ENCODE data around the gene ADGRF5.

The ADGRF5 gene

DNA sequence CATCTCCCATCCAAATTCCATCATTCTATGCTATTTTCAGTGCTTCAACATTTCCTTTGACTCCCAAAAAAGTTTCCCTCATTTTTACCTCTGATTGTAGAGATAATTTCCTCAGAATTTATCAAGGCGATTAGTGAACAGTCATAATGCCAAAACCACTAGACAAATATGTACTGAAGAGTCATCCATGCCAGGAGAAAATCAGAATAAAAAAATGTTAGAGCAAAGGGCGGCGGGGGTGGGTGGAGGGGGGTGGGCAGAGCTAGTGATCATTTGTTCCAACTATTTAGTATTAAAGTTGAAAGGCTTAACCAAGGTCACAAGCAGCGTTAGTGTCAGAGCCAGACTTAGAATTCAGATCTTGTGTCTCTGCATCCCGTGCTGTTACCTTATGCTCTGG is 5.3 kb upstream of the ADGRF5 start:
- DNase-seq = peak; percentile 56

DNA sequence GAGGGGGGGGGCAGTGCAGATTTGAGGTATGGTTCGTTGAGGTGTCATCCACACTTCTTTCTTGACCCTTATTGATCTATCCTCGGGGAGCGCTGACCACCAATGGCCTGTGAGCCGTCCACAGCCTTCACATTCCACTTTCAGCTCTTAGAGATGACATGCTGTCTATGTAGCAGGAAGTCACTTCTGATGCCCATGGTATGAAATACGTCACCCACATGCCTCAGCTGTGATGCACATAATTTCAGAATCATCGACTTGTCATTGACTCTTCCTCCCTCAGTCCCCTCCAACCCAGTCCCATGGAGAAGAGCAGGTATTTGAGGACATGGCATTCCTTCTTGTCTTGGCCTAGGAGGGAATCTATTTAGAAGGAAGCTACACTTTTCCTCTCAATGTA is 4.7 kb upstream of the ADGRF5 start:
- peak; percentile 59 for DNase-seq

DNA sequence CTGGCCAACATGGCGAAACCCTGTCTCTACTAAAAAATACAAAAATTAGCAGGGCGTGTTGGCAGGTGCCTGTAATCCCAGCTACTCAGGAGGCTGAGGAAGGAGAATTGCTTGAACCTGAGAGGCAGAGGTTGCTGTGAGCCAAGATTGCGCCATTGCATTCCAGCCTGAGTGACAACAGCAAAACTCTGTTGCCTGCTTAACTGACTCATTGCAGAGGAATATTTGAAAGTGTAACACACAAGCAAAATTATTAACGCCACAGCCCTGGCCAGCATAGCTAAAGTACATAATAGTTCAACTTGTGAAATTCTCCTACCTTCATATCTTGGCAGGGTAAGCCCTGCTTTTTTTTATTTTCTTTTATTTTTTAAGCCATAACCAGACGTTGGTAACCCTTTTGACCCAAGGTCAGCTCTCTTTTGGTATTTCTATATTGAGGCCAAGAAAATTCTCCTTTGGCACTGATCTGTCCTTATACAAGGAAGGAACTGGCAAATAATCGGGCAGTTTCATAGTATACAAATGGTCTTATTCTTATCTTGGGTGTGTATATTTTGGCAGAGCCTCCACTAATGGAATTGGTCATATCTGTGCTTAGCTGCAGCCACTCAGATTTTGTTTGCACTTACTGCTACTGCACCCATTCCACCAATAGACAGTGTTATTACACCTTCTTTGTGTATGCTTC is 4.0 kb upstream of the ADGRF5 start:
- peak; percentile 76 for DNase-seq

DNA sequence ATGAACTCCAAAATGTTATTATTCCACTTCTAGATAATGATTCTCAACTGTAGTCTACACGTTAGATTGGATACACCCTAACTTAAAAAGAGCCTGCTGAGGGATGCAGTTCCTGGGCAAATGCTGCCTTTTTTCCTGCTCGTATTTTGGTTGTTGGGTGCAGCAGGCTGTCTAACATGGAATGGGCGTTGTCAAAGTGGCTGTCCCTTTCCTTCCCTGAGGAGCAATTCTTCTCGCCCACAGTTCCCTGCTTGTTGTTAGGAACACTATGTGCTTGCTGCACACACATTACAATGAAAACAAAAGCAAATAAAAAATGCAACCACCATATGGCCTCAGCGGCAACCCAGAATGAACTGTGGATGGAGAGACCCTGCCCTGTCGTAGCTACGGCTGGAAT is 1.7 kb upstream of the ADGRF5 start:
- DNase-seq = no peak

DNA sequence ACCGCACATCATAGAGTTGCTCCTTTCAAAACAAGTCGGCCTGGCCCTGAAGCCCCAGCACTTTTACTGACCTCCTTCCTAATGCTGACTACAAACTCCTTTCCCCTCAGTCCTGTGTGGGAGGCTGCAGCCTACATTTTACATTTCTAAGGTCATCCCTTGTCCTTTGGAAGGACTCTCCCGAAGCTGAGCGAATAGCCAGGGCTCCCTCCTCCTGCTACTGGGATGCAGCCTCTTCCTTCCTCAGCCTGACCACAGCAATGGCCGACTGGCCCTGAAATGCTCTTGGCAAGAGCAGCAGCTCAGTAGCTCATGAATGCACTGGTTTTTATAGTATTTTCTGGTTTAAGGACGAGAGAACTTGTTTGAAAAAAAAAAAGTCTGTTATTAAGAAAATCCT is 679 bp downstream of the ADGRF5 start:
- no peak for DNase-seq

DNA sequence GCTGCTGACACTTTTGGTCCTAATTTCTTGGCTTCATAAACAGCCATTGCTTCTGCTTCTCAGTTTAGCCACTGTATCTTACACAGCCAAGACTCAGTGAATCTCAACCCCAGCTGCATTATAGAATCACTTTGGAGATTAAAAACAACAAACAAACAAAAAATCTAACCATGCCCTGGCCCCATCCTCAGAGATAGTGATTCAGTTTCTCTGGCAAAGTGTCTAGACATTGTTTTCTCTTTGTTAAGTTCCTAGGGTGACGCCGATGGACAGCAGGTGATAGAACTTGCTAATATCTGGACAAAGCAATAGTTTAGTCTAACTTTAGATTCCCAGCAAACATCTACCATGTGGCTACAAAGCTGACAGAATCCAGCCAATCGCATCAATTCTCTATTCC is 2.9 kb downstream of the ADGRF5 start:
- no peak for DNase-seq

DNA sequence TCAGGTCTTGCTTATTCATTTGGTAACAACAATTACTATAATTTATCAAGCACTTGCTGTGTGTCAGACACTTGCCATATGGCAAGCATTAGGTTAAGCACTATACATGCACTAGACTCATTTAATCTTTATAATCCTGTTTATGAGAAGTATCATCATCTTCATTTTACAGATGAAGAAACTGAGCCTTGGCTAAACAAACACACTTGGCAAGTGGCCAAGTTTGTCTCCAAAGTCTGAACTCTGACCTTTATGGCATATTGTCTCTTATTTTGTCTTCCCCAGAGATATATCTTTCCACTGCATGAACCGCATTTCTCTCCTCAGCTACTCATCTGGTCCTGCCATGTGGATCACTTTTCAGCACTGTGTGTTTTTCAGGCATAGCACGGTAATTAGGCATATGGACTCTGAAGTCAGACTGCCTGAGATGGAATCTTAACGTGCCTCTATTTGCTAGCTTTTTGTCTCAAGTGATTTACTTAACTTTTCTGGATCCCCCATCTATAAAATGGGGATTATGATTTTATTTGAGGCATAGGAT is 4.7 kb downstream of the ADGRF5 start:
- DNase-seq = no peak

DNA sequence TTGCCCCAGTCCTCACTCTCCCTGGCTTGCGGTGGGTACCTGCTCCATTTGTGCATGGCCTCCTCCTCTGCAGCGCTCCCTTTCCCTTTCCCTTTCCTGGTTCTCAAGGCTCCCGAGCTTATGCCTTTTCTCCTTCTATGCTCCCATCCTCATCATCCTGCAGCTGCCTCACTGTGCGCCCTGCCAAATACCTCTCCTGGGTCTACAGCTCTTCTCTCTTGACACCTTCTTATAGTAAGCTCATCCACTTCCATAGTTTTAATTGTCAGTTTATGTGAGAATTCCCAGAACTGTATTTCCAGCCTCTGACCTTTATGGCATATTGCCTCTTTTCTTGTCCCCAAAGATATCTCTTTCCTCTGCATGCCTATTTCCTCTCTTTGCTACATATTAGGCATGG is 5.9 kb downstream of the ADGRF5 start:
- no peak for DNase-seq

DNA sequence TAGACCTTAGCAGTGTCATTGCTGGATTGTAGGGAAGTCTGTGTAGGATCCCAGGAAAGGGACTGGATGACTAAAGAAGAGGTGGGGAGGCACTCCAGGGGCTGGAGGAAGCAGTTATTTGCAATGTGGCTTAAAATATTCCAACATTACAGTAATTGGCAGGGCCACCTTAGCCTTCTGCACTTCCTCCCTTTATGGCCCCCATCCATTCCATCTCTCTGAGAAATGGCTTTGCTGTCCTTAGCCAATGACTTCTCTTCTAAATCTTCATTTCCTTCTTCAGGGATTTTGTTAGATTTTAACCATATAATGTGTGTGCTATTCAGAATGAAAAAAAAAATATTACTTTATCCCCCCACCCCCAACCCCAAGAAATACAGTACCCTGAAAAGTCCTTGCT is 6.4 kb downstream of the ADGRF5 start:
- DNase-seq = no peak

DNA sequence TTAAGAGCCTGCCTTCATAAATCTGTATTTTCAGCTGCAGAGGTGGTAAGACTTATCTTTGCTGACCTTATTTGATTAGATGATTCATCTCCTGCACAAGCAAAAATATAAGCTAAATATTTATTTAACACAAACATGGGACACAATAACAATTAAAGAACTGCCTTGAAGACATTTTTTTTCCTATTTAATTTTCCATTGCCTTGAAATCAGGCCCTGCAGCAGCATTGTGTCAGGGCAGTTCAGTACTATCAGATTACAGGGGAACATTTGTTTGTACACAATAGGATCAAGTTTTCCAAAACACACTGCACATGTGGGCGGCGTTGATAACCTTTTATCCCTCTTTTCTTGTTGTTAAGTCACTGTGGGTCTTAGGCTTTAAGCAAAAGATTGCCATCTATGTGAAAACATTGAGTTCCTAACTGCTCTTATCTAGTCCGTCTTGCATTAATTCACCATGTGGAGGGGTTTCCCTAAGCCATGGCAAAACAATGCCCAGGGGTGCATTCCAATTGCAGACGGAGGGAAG is 7.4 kb downstream of the ADGRF5 start:
- DNase-seq = no peak

DNA sequence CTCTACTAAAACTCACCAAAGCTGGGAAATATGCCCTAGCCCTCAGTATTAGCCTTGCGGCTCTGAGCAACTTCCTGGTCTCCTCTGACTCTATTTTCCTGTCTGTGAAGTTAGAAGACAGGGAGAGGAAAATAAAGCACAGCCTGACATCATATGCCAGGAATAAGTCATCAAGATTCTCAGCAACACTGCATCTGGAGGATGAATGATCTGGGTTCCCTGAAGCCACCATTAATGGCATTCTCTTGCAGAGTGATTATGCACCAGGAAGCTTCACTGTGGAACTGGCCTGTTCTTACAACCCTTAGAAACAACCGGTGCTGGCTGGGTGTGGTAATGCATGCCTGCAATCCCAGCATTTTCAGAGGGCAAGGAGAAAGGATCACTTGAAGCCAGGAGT is 12.4 kb downstream of the ADGRF5 start:
- peak; percentile 22 for DNase-seq

DNA sequence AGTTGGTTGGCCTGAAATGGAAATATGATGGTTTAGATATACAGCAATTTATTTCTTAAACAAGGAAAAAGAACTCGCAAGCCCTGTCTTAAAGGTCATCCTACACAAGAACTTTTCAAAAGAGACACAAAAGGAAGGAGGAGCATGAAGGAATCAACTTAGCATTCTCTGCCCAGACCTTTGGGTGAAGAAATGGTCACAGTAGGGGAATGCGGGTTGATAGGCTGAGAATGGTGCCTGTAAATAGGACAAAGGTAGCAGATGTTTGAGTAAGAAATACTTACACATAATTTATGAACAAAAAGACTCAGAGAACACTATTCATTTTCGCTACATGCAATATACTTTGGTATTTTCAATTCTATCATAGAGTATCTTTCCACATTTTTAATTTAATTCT is 15.0 kb downstream of the ADGRF5 start:
- no peak for DNase-seq

DNA sequence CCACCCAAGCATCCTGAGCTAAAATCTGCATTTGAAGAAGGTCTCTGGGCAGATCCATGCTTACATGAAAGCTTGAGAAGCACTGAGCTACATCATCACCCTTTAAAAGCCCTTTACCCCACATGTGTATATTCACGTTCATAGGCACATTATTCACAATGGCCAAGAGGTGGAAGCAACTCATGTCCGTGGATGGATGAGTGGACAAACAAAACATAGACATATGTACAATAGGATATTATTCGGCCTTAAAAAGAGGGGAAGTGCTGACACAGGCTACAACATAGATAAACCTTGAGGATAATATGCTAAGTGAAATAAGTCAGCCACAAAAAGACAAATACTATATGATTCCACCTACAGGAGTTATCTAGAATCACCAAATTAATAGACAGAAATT is 17.6 kb downstream of the ADGRF5 start:
- no peak for DNase-seq

DNA sequence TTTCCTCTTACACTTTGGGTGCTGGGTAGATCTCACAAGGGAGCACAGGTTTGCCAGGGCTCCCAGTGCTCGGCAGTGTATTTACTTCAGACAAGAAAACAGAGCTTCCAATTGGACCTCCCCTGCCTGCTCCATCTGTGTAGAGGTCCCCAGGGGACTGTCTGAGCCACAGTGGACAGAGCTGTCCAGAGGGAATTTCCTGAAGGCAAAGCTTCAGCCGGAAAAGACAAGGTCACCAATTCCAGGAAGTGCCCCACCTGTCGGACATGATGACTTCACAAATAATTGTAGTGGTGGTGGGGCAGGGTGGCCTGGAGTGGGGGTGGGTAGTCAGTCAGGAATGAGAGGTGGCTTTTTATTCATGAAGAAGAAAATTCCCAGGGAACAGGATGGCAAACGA is 18.6 kb downstream of the ADGRF5 start:
- DNase-seq = no peak

DNA sequence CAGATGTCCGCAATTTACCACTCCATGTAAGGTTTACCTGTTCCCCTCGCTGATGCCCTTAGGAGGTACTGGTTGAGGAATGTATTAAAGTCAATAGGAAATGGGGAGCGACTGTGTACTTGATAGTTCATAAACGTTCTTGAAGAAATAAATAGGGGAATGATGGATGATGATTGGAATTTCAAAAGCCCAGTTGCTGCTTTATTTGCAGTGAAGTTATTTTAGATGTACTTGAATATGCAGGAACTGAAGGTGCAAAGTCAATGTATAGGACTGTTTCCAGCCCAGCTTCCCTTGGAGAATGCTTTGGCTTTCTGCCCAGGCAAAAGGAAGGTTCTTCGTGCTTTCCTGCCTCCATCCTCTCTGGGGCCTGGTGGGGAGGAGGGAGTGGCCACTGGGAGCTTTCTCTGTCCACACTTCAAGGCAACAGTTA is 19.8 kb downstream of the ADGRF5 start:
- peak; percentile 17 for DNase-seq

DNA sequence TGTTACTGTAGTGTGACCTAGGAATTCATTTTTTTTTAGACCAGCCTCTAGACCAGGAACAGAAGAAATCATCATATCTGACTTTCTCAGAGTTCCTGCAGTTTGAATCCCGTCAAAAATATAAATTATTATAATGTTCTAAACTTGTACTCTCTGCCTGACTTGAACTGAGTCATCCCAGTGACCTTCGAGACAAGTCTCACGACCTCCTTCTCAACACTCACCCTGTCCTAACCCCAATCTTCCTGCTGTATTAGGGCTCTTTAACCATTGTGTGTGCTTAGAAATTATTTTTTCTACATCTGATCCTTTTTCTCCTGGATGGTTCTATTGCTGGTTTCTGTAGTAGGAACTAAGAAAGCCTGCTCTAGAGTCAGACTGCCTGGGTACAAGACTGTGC is 21.5 kb downstream of the ADGRF5 start:
- DNase-seq = no peak

DNA sequence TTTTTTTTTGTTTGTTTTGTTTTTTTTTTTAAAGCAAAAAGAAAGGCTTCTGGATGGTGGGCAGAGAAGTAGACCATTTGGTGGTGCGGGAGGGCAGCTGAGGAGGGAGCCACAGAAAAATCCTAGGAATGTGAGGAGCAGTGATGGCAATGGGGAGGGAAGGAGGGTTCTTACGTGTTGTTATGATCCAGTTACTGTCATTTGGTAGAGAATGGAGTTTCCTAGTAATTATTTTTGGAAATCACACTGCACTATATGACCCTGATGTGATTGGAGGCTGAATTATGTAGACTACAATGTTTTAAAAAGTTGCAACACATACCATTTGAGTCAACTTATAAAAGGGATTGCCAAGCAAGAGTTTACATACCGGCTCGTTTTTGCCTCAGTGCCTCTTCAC is 22.1 kb downstream of the ADGRF5 start:
- no peak for DNase-seq

DNA sequence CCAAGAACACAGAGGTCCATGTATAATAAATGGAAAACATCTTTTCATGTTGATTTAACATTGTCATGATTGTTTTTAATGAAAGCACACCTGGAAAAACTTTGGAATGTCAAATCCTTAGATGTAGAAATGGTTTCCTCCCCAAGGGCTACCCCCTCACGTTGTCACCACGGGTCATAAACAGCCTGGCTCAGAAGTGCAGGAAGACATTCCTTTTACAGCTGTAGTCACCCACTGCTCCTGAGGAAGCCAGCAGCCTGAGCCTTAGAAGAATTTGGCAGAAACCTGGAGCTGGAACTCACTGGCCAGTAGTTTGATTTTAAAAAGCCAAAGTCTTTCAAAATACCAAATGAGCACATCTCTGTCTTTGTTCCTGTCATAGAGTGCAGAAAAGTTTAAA is 23.7 kb downstream of the ADGRF5 start:
- no peak for DNase-seq

DNA sequence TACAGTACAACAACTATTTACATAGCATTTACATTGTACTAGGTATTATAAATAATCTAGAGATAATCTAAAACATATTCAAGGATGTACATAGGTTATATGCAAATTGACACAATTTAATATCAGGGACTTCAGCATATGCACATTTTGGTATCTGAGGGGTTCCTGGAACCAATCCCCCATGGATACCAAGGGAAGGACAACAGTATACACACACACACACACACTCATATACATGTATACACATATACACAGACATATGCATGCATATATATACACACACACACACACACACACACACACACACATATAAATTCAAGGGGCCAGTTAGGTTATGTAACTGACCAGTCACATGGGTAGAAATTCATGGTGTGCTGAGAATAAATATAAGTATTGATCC is 24.9 kb downstream of the ADGRF5 start:
- DNase-seq = no peak

DNA sequence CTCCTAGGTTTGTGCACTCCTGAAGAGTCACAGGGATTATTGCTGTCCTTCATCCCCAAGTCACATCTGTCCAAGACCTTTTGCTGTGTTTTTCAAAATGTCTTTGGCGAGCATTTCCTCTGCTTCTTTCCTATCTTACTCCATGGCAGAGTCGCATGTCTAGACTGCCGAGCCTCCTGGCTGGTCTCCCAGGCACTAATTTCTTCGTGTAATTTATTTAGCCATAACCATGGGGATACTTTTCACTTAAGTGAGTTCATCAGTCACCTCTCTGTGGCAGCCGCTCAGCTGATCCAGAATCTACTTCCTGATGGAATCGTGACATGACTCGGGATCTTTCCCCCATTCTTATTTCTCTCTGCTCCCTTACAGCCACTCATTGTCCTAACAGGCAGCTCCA is 25.8 kb downstream of the ADGRF5 start:
- DNase-seq = no peak

DNA sequence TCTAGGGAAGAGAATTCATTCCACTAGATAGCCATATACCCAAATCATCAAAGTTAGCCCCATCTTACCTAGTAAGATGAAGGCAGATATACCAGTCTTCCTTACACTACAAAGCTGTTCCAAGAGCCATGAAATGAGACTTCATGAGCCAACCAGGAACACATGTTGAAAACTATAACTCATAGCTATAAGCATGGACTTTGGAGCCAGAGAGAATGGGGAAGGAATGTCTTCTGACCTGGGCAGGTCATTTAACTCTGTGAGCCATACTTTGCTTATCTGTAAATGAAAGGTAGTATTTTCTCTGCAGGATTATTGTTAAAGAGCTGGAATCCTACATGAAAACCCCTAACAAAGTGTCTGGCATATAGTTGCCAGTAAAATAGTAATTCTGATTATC is 27.3 kb downstream of the ADGRF5 start:
- DNase-seq = no peak

DNA sequence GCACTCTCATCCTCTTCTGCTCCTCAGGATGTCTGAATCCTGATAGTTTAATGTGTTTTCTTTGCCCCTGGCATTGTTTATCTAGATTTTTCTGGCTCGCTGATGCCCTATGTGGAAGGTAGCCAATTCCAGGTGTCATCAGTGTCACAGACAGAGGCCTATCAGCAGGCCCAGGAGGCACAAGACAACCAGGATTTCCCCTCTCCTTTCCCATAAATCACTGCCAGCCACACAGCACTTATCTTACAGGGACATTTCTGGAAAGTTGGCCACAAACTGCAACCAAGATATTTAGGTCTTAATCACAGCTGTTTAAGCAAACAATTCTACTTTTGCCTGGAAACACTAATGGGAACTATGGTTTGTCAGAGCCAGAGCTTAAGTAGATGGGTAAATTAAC is 28.1 kb downstream of the ADGRF5 start:
- DNase-seq = no peak

DNA sequence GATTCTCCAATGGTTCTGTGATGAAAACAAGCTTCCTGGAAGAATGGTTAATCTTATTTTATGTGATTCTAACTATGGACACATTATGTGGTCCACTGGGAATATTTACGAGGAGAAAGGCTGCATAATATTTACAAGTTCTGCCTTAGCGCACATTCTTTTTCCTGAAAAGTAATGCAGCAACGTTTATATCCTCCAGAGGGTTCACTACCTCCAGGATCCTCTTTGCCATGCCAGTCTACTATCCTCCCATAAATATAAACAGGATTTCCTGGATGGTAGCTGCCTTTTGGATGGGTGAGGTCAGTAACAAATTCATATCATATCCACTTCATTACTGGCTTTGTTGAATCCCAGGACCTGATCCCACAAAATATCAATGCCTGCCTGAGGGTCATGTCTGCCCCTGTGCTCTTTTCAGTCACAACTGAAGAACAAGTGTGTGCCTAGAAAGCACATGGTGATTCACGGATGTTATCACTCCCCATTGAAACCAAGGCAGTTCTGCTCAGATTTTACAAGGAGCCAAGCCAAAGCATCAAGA is 30.4 kb downstream of the ADGRF5 start:
- DNase-seq = no peak

DNA sequence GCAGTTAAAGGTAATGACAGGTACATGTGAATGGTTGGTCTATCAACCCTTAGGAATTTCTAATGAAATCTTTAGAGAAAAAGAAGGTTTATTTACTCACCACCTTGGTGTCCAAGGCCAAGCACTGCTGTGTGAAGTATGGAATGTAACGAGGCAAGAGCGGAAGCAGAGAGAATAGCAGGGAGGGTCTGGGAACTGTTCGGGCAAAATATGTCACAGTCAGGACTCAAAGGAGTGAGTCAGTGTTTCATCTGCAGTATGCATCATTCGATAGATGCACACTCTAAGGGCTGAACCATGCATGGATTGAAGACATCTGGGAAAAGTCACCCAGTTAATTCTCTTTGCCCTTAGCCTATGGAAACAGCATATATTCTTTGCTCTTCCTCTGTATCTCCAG is 33.2 kb downstream of the ADGRF5 start:
- peak; percentile 30 for DNase-seq

DNA sequence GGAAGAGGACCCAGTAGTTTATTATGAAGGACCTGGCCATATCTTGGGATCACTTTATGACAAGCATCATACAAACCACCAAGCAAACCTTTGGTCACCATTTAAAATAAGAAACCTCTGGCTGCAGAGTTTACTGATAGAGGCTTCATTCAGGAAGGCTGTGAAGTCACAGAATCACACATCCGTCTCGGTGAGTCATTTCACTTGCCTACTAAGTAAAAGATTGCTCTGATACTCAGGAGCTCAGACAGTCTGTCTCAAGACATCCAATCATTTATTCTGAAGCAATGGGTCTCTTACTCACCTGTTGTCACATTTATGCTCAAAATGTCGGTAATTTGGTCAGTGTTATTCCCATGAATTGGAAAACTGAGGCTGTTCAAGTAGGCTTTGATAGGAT is 33.7 kb downstream of the ADGRF5 start:
- peak; percentile 2 for DNase-seq

Data from fibroblast of skin of right biceps (primary cell).